Uterus (tissue), 2 donors: ENCODE results near the gene VMP1.

Source experiments
- POLR2A ChIP-seq, 2 donors: fragments of 450-650 bp; IDR thresholded peaks; one replicate each; pipeline ENCODE4 v1.6.1; 2016; ENCODE audit warnings: antibody characterized with exemption in 2 of 2, mild to moderate bottlenecking in 1 of 2, moderate library complexity in 1 of 2
- TF ChIP-seq, protein P1 (sequence below), 4 experiments: fragments of 200-600 bp in 2 of 4; fragments of 450-650 bp in 2 of 4; sonication (generic) in 2 of 4; IDR thresholded peaks; one replicate each; pipeline ENCODE4 v1.5.1; 2016 to 2019; ENCODE audit warnings: antibody characterized with exemption in 4 of 4, mild to moderate bottlenecking in 2 of 4, moderate library complexity in 1 of 4

DNA sequence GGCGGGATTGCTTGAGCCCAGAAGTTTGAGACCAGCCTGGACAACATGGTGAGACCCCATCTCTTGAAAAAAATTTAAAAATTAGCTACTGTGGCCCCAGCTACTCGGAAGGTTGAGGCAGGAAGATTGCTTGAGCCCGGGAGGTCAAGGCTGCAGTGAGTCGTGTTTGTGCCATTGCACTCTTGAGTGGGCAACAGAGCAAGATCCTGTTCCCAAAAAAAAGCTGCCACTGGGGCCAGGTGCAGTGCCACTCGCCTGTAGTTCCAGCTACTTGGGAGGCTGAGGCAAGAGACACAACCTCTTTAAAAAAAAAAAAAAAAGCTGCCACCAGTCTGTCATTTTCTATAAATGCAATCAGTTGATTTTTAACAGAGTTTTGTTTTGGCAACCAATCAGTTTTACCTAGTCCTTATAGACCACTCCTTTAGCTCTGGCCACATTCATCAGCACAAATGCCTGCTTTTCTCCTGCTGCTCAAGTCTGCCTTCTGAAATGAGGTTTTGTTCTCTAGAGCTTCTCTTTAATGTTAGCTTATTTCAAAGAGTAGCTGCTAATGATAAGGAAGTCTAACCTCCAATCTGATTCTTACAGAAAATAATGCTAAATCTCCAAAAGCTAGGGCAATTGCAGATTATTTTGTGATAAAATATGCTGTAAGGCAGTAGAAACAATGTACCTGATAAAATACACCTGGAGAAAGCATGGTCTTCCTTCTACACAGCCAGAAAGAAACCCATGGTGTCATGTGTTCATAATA lies 120.4 kb downstream of the VMP1 start:
- TF ChIP-seq, protein P1, sequence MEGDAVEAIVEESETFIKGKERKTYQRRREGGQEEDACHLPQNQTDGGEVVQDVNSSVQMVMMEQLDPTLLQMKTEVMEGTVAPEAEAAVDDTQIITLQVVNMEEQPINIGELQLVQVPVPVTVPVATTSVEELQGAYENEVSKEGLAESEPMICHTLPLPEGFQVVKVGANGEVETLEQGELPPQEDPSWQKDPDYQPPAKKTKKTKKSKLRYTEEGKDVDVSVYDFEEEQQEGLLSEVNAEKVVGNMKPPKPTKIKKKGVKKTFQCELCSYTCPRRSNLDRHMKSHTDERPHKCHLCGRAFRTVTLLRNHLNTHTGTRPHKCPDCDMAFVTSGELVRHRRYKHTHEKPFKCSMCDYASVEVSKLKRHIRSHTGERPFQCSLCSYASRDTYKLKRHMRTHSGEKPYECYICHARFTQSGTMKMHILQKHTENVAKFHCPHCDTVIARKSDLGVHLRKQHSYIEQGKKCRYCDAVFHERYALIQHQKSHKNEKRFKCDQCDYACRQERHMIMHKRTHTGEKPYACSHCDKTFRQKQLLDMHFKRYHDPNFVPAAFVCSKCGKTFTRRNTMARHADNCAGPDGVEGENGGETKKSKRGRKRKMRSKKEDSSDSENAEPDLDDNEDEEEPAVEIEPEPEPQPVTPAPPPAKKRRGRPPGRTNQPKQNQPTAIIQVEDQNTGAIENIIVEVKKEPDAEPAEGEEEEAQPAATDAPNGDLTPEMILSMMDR (IDR thresholded peaks at IDR 0.05) = no peak
- no peak for TF ChIP-seq POLR2A (IDR thresholded peaks at IDR 0.05)
